ENCODE measurements around the gene GJB4.

The GJB4 gene

DNA sequence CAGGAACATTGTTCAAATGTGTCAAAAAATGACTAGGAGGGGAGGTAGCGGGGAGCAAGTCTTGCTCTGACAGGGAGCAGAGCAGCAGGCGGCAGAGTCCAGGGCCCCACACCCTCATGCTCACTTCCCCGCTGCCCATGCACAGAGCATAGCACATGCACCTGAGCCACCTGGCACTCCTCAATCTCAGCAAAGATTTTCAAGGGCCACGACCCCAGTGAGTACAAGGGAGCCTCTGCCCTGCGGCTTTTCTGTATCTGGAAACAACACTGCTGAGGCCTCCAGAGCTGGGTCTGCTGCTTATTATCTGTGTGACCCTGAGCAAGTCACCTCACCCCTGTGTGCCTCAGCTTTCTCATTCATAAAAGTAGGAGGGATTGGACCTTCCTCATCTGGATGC lies 20.4 kb downstream of the GJB4 start:
- no peak for DNase-seq

DNA sequence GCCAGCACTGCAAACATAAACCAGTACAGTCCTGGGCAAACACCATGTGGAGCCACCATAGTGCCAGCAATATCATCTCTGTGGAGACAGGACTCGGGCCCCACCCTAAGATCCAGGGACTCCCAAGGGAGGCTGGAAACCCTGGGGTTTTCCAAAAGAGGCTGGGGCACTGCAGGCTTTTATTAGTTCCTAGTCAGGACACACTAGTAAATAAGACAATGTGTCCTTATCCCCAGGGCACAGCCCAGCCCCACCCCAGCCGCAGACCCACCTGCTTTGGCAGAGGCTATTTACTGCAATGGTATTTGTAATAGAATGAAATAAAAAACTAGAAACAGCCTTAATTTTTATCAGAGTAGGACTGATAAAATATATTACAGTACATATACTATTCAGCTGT lies 21.0 kb downstream of the GJB4 start:
- DNase-seq, result no peak

DNA sequence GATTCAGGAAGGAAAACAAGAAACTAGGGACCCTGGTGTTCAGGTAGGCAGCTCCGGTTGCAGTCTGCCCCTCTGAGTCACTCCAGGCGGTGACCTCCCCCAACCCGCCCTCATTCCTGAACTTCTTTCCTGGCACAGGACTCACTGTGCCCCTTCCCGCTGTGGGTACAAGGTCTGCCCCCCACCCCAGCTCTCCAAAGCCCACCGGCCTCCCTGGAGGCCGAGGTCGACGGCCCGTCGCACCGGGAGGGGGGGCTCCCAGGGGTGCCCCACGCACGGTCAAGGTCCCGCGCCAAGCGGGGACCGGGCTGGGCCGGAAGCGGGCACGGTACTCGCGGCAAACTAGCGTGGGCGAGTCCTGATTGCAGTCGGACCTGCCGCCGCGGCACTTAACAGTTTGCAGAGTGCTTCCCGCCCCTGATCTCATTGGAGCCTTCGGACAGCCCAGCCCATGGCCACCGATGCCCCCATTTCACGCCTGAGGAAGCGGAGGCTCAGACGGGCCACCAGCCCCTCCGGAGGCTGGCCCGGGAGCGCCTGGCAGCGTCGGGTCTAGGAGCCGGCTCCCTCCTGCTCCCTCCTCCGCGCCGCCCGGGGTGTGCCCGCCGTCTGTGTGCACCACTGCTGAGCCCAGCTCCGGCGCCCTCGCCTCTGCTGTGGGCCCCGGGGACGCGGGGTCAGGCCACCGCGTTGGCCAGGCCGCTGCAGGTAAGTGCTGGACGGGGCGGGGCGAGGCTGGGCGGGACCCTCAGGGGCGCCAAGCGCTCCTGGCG lies 21.7 kb downstream of the GJB4 start, which contains the start of gene GJB3:
TSS of gene GJB3 (plus strand) at position 144 of the 773 bp plus-strand sequence. CDS start 3,549 bp downstream, outside the sequence.
- no peak for DNase-seq

DNA sequence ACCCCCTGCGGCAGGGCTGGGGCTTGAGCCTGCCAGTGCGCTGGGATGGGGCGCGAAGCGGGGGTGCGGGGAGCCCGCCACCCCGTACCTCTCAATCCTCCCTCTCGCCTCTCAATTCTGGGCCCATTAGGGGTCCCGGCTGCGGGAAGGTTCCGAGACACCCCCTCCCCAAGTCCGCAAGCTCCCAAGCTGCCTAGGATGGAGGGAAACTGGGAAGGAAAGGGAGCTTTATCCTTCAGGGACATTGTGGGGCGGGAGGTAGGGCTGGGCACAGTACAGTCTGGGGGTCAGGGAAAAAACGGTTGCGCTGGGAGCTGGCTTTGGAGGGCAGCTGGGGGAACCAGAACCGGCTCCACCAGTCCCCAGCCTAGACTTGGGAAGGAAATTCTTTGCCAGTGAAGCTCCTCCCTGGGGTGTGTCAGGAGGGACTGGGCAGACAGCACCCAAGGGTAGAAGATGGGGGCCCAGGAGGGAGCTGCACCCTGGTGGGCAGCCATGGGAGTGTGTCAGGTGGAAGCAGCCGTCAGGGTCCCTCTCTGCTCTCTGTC lies 22.4 kb downstream of the GJB4 start:
- no peak for DNase-seq

DNA sequence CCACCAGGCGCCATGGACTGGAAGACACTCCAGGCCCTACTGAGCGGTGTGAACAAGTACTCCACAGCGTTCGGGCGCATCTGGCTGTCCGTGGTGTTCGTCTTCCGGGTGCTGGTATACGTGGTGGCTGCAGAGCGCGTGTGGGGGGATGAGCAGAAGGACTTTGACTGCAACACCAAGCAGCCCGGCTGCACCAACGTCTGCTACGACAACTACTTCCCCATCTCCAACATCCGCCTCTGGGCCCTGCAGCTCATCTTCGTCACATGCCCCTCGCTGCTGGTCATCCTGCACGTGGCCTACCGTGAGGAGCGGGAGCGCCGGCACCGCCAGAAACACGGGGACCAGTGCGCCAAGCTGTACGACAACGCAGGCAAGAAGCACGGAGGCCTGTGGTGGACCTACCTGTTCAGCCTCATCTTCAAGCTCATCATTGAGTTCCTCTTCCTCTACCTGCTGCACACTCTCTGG lies 25.2 kb downstream of the GJB4 start:
- no peak for DNase-seq

DNA sequence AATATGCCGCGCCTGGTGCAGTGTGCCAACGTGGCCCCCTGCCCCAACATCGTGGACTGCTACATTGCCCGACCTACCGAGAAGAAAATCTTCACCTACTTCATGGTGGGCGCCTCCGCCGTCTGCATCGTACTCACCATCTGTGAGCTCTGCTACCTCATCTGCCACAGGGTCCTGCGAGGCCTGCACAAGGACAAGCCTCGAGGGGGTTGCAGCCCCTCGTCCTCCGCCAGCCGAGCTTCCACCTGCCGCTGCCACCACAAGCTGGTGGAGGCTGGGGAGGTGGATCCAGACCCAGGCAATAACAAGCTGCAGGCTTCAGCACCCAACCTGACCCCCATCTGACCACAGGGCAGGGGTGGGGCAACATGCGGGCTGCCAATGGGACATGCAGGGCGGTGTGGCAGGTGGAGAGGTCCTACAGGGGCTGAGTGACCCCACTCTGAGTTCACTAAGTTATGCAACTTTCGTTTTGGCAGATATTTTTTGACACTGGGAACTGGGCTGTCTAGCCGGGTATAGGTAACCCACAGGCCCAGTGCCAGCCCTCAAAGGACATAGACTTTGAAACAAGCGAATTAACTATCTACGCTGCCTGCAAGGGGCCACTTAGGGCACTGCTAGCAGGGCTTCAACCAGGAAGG lies 25.8 kb downstream of the GJB4 start:
- DNase-seq, result no peak

DNA sequence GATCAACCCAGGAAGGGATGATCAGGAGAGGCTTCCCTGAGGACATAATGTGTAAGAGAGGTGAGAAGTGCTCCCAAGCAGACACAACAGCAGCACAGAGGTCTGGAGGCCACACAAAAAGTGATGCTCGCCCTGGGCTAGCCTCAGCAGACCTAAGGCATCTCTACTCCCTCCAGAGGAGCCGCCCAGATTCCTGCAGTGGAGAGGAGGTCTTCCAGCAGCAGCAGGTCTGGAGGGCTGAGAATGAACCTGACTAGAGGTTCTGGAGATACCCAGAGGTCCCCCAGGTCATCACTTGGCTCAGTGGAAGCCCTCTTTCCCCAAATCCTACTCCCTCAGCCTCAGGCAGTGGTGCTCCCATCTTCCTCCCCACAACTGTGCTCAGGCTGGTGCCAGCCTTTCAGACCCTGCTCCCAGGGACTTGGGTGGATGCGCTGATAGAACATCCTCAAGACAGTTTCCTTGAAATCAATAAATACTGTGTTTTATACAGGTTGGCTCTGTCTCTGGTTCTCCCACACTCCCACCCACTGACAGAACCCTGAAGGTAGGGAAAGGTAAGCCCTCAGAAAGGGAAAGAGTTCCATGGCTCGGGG lies 26.4 kb downstream of the GJB4 start:
- no peak for DNase-seq

DNA sequence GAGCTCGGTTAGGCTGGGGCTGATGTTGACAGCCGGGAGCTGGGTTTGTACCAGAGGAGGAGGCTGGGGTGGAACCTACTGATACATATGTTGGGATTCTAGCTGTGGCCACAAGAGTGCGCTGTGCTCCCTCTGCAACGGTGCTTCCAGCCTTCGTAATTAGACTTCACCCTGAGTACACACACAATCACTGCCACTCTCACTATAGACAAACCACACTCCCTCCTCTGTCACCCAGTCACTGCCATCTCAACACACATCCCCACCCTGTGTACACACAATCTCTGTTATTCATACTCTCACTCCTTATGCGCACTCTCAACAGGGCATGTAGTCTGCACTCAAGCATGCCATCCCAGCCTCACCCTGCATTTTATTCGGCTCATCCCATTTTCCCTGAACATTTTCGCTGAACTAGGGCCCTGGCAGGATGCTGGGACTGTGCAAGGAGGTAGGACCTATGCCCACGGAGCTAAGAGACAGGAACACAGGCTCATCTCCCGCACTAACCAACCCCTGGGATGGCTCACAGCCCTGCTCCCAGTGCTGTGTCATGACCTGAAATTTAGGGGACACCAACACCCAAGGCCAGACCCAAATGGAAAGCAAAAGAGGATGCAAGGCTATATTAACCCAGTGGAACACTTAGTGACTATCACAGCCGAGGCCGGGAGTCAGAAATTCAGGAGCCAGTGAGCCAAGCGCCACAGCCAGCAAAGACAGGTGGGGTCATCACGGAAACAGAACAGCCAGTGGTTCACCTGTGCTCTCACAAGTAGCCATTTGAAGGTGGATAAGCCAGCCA lies 27.2 kb downstream of the GJB4 start:
- DNase-seq, result no peak

DNA sequence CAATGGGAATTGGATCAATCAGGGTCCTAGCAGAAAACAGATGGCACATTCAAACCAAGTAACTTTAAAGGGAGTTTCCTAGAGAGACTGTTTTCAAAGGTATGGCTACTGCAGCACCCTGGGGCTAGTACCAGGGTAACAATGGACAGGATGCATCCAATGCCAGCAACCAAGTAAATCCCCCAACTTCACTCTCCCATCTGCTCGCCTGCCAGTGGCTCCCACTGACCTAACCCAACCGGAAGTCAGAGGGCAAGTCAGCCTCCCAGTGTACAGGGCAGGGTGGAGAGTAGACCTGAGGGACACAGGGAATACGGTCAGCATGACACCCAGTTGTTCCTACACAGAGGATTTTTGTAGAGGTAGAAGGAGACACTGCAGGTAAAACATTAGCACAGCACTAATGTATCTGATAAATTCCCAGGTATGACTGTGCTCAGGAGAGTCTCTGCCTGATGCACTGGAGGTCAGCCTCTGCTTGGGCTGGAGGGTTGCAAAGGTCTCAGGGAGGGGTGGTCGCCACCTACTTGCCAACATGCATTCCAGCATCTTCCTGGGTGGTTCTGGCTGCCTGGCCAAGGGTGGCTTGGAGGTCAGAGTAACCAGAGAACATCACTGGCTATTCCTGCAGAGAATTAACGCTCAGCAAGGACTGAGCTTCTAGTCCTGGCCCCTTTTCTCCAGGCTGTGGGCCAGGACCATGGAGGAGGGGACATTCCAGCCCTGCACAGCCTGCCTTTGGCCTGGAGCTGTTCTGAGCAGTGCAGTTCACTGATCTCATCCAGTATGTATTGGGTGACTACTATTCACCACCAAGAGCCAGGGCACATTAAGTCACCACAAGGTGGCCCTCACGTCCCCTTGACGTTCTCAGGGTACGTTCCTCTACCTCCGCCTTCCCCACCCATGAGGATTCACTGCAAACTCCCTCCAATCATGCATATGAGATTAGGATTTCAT lies 28.2 kb downstream of the GJB4 start:
- DNase-seq, result no peak

DNA sequence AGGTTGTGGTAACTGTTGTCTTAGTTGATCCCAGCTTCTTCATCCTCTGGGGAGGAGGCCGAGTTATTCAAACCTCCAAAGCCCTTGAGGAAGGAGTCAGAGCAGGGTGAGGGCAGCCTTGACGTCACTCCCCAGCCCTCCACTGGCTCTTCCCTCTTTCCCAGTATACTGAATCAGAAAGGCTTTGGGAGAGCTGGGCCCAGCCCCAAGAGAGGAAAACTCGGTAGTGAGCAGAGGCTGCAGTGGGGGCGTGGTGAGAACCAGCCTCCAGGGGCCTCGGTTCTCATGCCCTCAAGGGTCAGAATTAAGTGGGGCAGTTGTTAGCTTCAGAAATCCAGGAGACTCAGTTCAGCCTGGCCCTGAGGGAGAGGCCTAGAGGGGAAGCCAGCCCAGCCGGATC lies 31.4 kb downstream of the GJB4 start:
- DNase-seq, result no peak

DNA sequence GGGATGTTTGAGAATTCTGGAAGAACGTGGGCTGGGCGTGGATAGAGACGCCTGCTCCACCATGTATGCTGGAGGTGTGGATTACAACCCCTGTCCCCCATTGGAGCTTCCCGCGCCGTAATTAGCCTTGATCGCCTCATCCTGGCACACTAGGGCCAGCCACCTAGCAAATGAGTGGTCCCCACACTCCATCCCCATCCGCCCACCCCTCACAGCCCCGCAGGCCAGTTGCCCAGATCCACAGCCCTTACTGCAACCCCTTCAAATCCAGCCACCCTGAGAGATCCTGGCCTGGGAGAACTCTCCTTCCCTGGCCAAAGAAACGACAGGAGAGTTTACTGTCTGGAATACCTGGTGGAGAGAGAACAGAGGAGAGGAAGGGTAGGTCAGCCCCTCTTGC lies 32.9 kb downstream of the GJB4 start:
- no peak for DNase-seq

DNA sequence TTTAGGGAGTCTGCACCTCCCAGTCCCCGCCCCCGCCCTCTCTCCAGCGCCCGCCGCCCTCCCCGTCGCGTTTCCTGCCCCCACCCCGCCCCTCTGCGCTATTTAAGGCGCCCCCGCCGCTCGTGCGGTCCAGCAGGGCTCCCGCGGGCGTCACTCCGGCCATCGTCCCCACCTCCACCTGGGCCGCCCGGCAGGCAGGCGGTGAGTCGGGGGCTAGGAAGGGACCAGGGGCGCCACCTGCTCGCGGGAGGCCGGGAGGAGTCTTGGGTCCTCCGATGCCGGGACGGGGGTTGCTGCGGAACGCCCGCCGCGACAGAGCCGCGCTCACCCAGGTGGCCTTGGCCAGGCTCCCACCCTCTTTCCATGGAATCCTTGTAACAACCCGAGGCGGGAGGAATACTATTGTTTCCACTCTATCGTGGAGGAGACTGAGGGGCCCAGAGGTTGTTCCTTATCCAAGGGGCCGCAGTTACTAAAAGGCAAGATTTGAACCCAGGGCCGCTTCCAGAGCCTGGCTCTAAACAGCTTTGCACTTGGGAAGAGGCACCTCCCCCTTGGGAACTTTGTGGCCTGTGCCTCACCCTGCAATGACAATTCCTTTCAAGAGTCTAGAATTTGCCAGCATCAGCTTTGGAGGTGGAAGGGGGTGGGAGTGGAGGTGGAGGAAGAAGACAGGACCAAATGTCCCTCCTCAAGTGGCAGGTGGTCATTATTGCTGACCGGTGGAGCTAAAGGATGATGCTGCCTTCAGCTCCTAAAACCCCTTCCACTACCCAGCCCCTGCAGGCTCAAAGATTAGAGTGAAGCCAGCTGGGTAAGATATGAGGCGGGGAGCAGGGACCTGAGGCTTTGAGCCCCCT lies 33.6 kb downstream of the GJB4 start, which contains the start of gene GJA4:
TSS of gene GJA4 (plus strand) at position 132 of the 860 bp plus-strand sequence. CDS start 1,215 bp downstream, outside the sequence.
- no peak for DNase-seq

DNA sequence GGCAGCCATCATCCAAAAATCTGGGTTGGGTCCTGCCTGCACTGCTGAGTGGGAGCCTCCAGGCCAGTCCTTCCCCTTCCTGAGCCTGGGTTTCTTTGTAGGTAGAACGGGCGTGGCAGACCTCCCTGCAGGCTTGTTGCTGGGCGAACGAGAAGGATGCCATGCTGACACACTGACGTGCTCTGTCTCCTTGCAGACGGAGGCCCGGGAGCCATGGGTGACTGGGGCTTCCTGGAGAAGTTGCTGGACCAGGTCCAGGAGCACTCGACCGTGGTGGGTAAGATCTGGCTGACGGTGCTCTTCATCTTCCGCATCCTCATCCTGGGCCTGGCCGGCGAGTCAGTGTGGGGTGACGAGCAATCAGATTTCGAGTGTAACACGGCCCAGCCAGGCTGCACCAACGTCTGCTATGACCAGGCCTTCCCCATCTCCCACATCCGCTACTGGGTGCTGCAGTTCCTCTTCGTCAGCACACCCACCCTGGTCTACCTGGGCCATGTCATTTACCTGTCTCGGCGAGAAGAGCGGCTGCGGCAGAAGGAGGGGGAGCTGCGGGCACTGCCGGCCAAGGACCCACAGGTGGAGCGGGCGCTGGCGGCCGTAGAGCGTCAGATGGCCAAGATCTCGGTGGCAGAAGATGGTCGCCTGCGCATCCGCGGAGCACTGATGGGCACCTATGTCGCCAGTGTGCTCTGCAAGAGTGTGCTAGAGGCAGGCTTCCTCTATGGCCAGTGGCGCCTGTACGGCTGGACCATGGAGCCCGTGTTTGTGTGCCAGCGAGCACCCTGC lies 34.7 kb downstream of the GJB4 start:
- no peak for DNase-seq

DNA sequence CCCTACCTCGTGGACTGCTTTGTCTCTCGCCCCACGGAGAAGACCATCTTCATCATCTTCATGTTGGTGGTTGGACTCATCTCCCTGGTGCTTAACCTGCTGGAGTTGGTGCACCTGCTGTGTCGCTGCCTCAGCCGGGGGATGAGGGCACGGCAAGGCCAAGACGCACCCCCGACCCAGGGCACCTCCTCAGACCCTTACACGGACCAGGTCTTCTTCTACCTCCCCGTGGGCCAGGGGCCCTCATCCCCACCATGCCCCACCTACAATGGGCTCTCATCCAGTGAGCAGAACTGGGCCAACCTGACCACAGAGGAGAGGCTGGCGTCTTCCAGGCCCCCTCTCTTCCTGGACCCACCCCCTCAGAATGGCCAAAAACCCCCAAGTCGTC lies 35.2 kb downstream of the GJB4 start:
- DNase-seq, result no peak

DNA sequence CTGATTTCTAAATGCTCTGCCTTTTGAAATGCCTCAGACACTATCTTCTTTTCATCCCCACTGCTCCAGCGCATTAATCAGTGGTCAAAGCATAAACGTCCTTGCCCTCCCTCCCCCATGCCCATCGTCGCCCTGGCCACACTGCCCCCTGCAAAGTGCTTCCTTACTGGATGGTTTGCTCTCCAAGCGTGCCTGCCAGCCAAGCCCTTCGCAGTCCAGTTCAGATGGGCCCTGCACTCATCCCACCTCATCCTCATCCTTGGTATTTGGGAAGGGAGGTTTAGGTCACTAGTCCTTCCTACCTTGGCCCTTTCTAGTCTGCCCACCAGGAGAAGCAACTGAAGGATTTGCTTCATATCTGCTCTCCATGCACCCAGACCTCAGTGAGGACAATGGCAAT lies 36.4 kb downstream of the GJB4 start:
- no peak for DNase-seq

DNA sequence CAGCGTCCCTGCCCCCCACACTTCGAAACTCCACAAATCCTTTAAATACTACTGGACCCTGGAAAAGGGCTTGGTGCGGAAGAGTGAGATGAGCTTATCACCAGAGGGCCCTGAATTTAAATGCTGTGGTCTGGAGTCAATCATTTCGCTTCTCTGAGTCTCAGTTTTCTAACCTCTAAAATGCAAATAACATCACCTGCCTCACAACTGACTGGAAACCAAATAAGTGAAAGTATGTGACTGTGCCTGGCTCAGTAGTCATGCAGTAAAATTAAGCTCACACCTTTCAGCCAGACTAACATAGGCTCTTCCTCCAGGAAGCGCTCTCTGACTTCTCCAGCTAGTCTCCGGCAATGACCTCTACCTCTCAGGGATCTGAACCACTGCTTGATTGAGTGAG lies 37.5 kb downstream of the GJB4 start:
- DNase-seq, result no peak

DNA sequence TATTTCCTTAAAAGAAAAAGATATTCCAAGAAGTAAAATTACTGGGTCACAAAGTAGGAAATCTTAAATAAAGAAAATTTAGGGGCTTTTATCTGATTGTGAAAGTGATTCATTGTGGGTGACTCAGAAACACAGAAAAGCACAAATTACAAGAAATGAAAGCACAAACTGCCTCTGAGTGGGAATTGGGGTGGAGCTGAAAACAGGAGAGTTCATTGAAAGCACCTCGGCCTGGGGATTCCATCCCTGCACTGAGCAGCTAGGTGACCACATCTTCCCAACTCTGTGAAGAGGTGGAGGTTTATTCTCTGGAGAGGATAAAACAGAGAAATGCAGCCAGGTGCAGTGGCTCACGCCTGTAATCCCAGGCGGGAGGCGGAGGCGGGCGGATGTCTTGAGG lies 40.7 kb downstream of the GJB4 start:
- DNase-seq, result no peak

DNA sequence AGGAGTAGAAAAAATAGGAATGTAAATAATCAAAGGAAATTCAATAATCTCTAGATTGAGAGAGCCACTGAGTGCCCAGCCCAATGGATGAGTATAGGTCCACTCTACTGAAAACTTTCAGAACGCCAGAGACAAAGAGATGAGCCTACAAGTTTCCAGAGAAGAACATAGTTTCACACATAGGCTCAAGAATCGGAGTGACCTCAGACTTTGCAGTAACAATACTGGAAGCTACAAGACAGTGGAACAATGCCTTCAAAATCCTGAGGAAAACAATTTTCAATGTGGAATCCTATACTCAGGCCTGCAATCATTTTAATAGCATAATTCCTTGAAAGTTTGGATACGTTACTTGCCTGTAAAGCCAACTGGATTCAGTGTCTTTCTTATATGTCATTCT lies 44.2 kb downstream of the GJB4 start:
- no peak for DNase-seq

DNA sequence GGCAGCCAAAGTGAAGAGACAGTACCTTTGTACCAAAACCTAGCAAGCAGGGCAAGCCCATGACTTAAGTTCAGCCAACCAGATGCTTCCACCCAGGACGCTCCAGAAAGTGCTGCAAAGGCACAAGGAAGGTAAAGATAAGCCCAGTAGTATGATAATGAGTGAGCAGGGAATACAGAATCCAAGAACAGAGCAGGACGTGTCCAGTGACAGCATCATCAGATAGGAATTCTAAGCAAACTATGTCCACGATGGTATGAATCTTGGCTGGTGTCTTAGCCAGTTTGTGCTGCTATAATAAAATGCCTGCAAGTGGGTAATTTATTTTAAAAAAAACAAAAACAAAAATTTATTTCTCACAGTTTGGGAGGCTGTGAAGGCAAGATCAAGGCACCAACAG lies 46.9 kb downstream of the GJB4 start:
- no peak for DNase-seq
